GOT3 (cell line): ENCODE data around the gene OR10J5.
"Not testable (repeated sequence)": the region's sequence is repeated elsewhere in the genome, so short reads cannot be mapped to it uniquely, and the experiment has no call there.

Experiments
- DNase-seq: peaks from one replicate; lab custom pipeline; 2025; ENCODE audit warnings: mixed read lengths; lab: John Stamatoyannopoulos, UW

Gene OR10J5

GRCh38 chr1:159535907-159536306, at the start of gene OR10J5:
Gene OR10J5, minus strand, starts transcription at chr1:159536007. Its CDS starts 0 bp downstream, at chr1:159536007.
- DNase-seq = no peak

GRCh38 chr1:159584536-159584935, 48.7 kb upstream of the OR10J5 start:
- DNase-seq = no peak

GRCh38 chr1:159581422-159581821, 45.6 kb upstream of the OR10J5 start:
- DNase-seq = no peak

- no peak for DNase-seq
These were observed 44.5 kb upstream of the OR10J5 start for GRCh38 chr1:159580340-159580739.

GRCh38 chr1:159577446-159577845, 41.6 kb upstream of the OR10J5 start:
- DNase-seq = no peak

- no peak for DNase-seq
These were observed 26.9 kb upstream of the OR10J5 start for GRCh38 chr1:159562680-159563079.

GRCh38 chr1:159561497-159561896, 25.7 kb upstream of the OR10J5 start:
- DNase-seq = no peak

- no peak for DNase-seq
These were observed 24.8 kb upstream of the OR10J5 start for GRCh38 chr1:159560599-159560998.

GRCh38 chr1:159556931-159557369, 21.1 kb upstream of the OR10J5 start:
- DNase-seq = no peak

GRCh38 chr1:159554696-159555095, 18.9 kb upstream of the OR10J5 start:
- no peak for DNase-seq

- no peak for DNase-seq
These were observed 18.5 kb upstream of the OR10J5 start for GRCh38 chr1:159554261-159554660.

- DNase-seq = no peak
These were observed 12.3 kb upstream of the OR10J5 start for GRCh38 chr1:159548126-159548525.

- DNase-seq = no peak
These were observed 2.9 kb downstream of the OR10J5 start for GRCh38 chr1:159532922-159533321.

- DNase-seq = not testable (repeated sequence)
These were observed 11.0 kb downstream of the OR10J5 start for GRCh38 chr1:159524792-159525191.

- no peak for DNase-seq
These were observed 25.6 kb downstream of the OR10J5 start for GRCh38 chr1:159510229-159510541.

- DNase-seq = no peak
These were observed 26.2 kb downstream of the OR10J5 start for GRCh38 chr1:159509440-159510228.

GRCh38 chr1:159508951-159509350, 26.9 kb downstream of the OR10J5 start:
- DNase-seq = no peak

GRCh38 chr1:159505676-159506075, 30.1 kb downstream of the OR10J5 start:
- no peak for DNase-seq

GRCh38 chr1:159501082-159501481, 34.7 kb downstream of the OR10J5 start:
- no peak for DNase-seq

GRCh38 chr1:159494513-159495210, 41.1 kb downstream of the OR10J5 start:
- DNase-seq = not testable (repeated sequence)

- DNase-seq = no peak
These were observed 42.5 kb downstream of the OR10J5 start for GRCh38 chr1:159493354-159493753.

- no peak for DNase-seq
These were observed 43.1 kb downstream of the OR10J5 start for GRCh38 chr1:159492575-159493323.
